ENCODE measurements around the gene DDAH2.

DDAH2 gene, protein sequence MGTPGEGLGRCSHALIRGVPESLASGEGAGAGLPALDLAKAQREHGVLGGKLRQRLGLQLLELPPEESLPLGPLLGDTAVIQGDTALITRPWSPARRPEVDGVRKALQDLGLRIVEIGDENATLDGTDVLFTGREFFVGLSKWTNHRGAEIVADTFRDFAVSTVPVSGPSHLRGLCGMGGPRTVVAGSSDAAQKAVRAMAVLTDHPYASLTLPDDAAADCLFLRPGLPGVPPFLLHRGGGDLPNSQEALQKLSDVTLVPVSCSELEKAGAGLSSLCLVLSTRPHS

DNA sequence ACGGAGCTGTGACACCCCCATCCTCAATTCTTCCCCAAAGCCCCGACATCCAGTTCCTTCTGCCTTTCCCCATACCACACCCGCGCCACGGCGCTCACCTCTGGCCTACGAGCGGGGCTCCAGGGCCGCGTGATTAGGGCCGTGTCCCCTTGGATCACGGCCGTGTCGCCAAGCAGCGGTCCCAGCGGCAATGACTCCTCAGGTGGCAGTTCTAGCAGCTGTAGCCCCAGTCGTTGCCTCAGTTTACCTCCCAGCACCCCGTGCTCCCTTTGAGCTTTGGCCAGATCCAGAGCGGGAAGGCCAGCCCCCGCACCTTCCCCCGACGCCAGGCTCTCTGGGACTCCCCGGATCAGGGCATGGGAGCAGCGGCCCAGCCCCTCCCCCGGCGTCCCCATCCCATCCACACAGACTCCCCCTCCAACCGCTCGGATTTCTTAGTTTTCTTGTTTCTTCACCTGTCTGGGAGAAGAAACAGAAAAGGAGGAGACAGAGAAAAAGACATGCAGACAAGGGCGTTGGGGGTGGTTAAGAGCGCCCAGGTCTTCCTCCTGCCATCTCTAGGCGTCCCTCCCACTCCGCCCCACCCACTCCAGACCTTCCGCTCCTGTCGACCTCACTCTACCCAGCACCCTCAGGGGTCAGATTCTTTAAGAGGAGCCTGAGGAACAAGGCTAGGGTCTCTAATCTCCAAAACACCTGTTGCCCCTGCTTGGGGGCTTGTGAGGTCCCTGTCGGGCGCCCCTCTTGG is at the start of gene DDAH2:
Gene DDAH2 (minus strand): TSS at position 533 of the 748 bp plus-strand sequence. CDS start 138 bp downstream, at position 395.
- Histone ChIP-seq H3K9ac (ENCODE audit: low read length) (peak within 1 kb of the TSS; percentile 76), H3K27ac (ENCODE audit: low read depth, low read length) (peak within 1 kb of the TSS; percentile 97), H3K27me3 (ENCODE audit: control insufficient read depth, insufficient read depth, low read length) (no peaks in the 10 kb centered on the region), H3K36me3 (ENCODE audit: control insufficient read depth, insufficient read depth, low read length) (peaks cover 36% of the 10 kb centered on the region), H3K4me1 (ENCODE audit: control insufficient read depth, insufficient read depth, low read length) (peaks cover 6% of the 10 kb centered on the region), H3K4me3 (ENCODE audit: low read length) (peak within 1 kb of the TSS; percentile 82)

DNA sequence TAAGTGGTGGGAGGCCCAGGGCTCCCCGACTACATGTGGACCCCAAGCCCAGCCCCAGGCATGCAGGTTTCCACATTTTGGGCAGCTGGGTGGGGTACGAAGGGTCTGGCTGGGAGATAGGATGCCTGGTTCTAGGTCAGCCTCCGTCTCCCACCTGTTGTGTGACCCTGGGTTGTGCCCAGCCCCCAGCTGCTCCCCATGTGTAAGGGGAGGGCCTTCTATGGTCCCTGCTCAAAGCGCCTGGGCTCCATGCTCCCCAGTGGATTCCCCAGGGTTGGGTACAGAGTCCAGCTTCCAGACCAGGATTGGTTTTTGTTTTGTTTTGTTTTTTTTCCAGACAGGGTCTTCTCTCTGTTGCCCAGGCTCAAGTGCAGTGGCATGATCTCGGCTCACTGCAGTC is 49.1 kb upstream of the DDAH2 start:
- Histone ChIP-seq H3K4me1 (ENCODE audit: control insufficient read depth, insufficient read depth, low read length) (no peaks in the 10 kb centered on the region), H3K36me3 (ENCODE audit: control insufficient read depth, insufficient read depth, low read length) (peaks cover 24% of the 10 kb centered on the region), H3K27ac (ENCODE audit: low read depth, low read length) (no peak overlapping the region)

DNA sequence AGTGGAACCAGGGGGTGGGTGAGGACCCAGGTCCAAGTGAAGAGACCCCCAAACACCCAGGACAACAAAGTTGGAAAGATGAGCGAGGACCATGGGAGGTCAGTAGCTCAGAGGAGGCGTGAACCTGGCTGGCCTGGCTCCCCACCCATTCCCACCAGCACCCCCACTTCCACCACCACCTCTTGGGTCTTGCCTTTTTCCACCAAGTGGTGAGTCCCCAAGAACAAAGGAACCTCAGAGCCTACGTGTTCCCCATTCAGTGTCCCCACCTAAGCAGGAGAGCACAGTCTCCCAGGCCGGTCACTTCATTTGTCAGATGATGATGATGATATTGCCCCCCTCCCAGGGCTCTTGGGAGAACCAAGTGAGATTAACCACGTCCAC is 48.6 kb upstream of the DDAH2 start:
- H3K36me3 ChIP-seq (ENCODE audit: control insufficient read depth, insufficient read depth, low read length) = peaks cover 19% of the 10 kb centered on the region
- H3K9ac ChIP-seq (ENCODE audit: low read length) = no peak overlapping the region
- H3K27ac ChIP-seq (ENCODE audit: low read depth, low read length) = no peak overlapping the region
- H3K4me1 ChIP-seq (ENCODE audit: control insufficient read depth, insufficient read depth, low read length) = no peaks in the 10 kb centered on the region
- H3K4me3 ChIP-seq (ENCODE audit: low read length) = no peak overlapping the region
- no peaks in the 10 kb centered on the region for H3K27me3 ChIP-seq (ENCODE audit: control insufficient read depth, insufficient read depth, low read length)

More for the DNA sequence above, 49.1 kb upstream of the DDAH2 start:
- Histone ChIP-seq H3K9ac (ENCODE audit: low read length) (no peak overlapping the region), H3K4me3 (ENCODE audit: low read length) (no peak overlapping the region), H3K27me3 (ENCODE audit: control insufficient read depth, insufficient read depth, low read length) (no peaks in the 10 kb centered on the region)

DNA sequence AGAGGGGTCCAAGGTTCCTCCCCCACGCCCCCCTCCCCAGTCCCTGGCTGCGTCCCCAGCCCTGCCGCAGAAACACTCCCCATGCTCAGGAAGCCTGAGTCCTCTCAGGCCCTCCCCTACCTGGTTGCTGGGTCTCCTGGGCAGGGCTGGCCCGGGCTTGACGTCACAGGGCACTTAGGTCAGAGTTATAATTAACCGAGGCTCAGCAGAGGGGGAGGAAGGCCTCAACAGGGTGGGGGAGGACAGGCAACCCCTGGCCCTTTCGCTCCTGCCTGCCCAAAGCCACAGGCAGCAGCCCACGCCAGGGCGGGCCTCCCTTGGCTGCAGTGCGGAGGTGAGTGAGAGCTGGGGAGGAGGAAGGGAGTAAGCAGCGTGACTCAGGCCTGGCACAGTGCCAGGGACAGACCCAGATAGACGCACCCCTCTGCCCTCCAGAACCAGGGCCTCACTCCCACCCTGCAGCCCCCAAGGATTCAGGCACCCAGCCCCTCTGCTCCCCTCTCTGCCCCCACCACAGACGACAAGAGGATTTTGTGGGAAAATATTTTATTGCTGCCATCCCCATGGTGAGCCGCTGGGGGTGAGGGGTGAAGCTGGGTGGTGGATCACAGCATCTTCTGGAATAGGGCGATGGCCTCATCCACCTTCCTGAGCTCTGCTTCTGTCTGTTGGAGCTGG is 48.0 kb upstream of the DDAH2 start, which contains the start of gene VWA7:
Gene VWA7 (minus strand): TSS at position 340 of the 678 bp plus-strand sequence. CDS start 549 bp downstream, outside the sequence.
- Histone ChIP-seq H3K4me1 (ENCODE audit: control insufficient read depth, insufficient read depth, low read length) (no peaks in the 10 kb centered on the region), H3K27me3 (ENCODE audit: control insufficient read depth, insufficient read depth, low read length) (no peaks in the 10 kb centered on the region), H3K36me3 (ENCODE audit: control insufficient read depth, insufficient read depth, low read length) (peaks cover 15% of the 10 kb centered on the region), H3K27ac (ENCODE audit: low read depth, low read length) (no peak within 1 kb of the TSS), H3K4me3 (ENCODE audit: low read length) (no peak within 1 kb of the TSS), H3K9ac (ENCODE audit: low read length) (no peak within 1 kb of the TSS)

DNA sequence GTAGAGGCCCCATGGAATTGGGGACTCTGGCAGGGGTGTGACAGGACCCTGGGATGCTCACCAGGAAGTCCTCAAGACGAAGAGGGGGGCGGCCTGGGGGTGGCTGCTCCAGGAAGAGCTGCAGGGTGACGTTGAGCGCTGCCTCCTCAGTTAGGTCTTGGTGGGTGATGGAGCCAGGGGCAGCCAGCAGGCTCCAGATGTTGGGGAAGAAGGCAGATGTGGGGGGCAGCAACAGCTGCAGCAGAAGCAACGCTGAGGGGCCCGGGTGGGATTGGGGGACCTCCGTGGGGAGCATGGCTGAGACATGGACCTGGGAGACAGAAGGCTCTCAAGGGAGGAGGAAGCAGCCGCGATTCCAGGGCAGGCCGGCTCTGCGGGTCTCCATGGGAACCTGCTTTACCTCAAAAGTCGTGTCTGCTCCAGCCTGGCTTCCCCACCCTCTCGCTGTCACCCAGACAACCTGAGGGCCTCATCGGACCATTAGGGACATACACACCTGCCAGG is 47.4 kb upstream of the DDAH2 start:
- Histone ChIP-seq H3K4me3 (ENCODE audit: low read length) (no peak overlapping the region), H3K36me3 (ENCODE audit: control insufficient read depth, insufficient read depth, low read length) (peaks cover 13% of the 10 kb centered on the region), H3K4me1 (ENCODE audit: control insufficient read depth, insufficient read depth, low read length) (no peaks in the 10 kb centered on the region), H3K27ac (ENCODE audit: low read depth, low read length) (no peak overlapping the region), H3K9ac (ENCODE audit: low read length) (no peak overlapping the region), H3K27me3 (ENCODE audit: control insufficient read depth, insufficient read depth, low read length) (no peaks in the 10 kb centered on the region)

DNA sequence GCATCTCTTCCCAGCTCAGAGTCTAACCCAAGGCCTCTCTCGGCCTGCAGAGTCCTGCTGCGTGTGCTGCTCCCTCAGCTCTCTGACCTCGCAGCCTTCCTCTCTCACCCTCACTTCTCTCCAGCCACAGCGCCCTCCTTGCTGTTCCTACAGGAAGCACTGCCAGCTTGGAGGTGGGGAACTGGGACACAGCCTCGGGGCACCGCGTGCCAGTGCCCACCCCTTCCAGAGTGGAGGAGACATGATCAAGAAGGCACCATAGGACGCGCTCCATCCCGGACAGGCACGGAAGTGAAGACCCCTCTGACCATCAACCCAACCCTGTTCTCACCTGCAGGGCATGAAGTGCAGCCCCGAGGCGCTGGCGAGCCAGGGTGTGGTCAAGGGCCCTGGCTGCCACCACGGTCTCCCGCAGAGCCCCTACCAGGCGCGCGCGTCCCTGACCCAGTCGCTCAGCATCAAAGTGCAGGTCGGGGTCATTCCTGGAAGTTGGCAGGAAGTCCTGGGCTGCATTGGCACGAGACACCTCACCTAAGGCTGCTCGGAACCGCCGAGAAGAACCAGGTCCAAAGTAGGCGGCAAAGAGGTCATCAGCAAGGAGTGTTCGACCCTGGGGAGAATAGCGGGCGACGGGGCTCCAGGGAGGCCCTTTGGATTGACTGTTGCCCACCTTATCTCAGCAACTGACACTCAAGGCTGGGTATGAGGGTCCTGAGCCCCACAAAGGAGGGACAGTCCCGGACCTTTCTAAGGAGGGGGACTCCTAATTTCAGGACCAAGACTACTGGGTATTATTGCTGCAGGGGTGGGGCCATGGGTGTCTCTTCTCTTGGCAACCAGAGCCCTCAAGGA is 46.8 kb upstream of the DDAH2 start:
- Histone ChIP-seq H3K4me3 (ENCODE audit: low read length) (no peak overlapping the region), H3K27me3 (ENCODE audit: control insufficient read depth, insufficient read depth, low read length) (no peaks in the 10 kb centered on the region), H3K4me1 (ENCODE audit: control insufficient read depth, insufficient read depth, low read length) (no peaks in the 10 kb centered on the region), H3K36me3 (ENCODE audit: control insufficient read depth, insufficient read depth, low read length) (peaks cover 8% of the 10 kb centered on the region), H3K27ac (ENCODE audit: low read depth, low read length) (no peak overlapping the region), H3K9ac (ENCODE audit: low read length) (no peak overlapping the region)

DNA sequence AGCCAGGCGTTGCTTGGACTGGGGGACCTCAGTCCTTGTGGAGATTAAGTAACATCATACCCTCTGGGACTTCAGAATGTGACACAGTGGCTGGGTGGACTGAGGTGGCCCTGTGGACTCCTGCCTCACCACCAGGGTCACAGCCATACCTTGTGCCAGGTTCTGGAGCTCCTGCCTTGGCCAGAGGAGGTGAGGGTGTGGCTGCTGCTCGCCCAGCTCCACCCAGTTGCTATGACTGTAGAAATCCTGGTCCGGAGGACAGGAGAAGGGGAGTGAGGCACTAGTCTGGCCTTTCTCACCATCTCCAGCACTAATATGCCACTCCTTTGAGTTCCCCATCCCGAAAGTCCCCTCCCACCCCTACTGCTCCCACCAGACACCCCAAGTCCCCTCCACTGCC is 46.1 kb upstream of the DDAH2 start:
- peaks cover 3% of the 10 kb centered on the region for H3K36me3 ChIP-seq (ENCODE audit: control insufficient read depth, insufficient read depth, low read length)
- no peak overlapping the region for H3K27ac ChIP-seq (ENCODE audit: low read depth, low read length)
- no peaks in the 10 kb centered on the region for H3K27me3 ChIP-seq (ENCODE audit: control insufficient read depth, insufficient read depth, low read length)
- H3K9ac ChIP-seq (ENCODE audit: low read length) = no peak overlapping the region
- H3K4me3 ChIP-seq (ENCODE audit: low read length) = no peak overlapping the region
- no peaks in the 10 kb centered on the region for H3K4me1 ChIP-seq (ENCODE audit: control insufficient read depth, insufficient read depth, low read length)

DNA sequence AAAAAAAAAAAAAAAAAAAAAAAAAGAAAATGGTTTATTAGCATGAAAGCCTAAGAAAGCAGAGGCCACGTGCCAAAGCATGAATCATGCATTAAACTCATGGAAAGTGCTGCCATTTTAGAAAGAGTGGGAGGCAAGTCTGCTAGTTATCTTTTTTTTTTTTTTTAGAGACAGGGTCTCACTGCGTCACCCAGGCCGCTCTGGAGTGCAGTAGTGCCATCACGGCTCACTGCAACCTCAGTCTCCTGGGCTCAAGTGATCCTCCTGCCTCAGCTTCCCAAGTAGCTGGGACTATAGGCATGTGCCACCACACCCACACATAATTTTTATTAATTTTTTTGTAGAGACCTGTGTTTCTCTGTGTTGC is 42.9 kb upstream of the DDAH2 start:
- Histone ChIP-seq H3K9ac (ENCODE audit: low read length) (no peak overlapping the region), H3K36me3 (ENCODE audit: control insufficient read depth, insufficient read depth, low read length) (no peaks in the 10 kb centered on the region), H3K27ac (ENCODE audit: low read depth, low read length) (no peak overlapping the region), H3K27me3 (ENCODE audit: control insufficient read depth, insufficient read depth, low read length) (no peaks in the 10 kb centered on the region), H3K4me1 (ENCODE audit: control insufficient read depth, insufficient read depth, low read length) (no peaks in the 10 kb centered on the region), H3K4me3 (ENCODE audit: low read length) (no peak overlapping the region)

DNA sequence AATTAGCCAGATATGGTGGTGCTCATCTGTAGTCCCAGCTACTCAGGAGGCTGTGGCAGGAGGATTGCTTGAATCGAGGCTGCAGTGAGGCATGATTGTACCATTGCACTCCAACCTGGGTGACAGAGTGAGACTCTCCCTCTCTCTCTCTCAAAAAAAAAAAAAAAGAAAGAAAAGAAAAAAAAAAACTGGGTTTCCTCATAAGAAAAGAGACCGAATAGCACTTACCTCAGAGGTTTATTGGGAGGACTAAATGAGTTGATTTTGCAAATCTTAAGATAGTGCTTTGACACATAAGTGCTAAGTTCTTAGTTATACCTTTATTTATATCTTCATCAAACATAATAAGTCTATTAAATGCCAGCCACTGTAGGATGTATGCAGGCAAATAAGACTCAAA is 41.8 kb upstream of the DDAH2 start:
- H3K9ac ChIP-seq (ENCODE audit: low read length) = no peak overlapping the region
- no peaks in the 10 kb centered on the region for H3K27me3 ChIP-seq (ENCODE audit: control insufficient read depth, insufficient read depth, low read length)
- H3K36me3 ChIP-seq (ENCODE audit: control insufficient read depth, insufficient read depth, low read length) = no peaks in the 10 kb centered on the region
- no peaks in the 10 kb centered on the region for H3K4me1 ChIP-seq (ENCODE audit: control insufficient read depth, insufficient read depth, low read length)
- no peak overlapping the region for H3K27ac ChIP-seq (ENCODE audit: low read depth, low read length)
- no peak overlapping the region for H3K4me3 ChIP-seq (ENCODE audit: low read length)

DNA sequence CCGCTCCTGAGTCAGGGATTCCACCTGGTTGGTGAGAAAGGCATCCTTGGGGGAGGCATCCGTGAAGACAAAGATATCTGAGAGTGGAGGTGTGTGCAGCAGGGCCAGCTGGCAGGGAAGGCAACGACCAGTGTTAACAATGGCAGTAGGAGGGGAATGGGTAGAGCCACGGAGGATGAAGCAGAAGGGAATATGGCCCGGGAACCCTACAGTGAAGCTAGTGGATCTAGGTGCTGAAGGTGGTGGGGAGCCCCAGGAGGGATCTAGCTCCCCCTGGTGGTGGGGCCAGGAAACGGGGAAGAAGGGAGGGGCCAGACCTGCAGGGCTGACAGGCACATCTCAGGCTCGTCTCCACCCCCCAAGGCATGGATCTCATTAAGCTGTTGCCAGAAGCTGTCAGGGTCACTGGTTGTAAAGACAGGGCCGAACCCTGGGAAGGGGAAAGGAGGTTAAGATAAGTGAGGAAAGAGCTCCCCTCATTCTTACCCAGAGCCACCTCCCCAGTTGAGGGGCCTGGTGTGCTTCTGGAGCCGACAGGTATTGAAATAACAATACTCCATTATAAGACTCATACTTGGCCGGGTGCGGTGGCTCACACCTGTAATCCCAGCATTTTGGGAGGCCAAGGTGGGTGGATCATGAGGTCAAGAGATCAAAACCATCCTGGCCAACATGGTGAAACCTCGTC is 40.7 kb upstream of the DDAH2 start:
- no peaks in the 10 kb centered on the region for H3K27me3 ChIP-seq (ENCODE audit: control insufficient read depth, insufficient read depth, low read length)
- H3K36me3 ChIP-seq (ENCODE audit: control insufficient read depth, insufficient read depth, low read length) = no peaks in the 10 kb centered on the region
- no peaks in the 10 kb centered on the region for H3K4me1 ChIP-seq (ENCODE audit: control insufficient read depth, insufficient read depth, low read length)
- no peak overlapping the region for H3K4me3 ChIP-seq (ENCODE audit: low read length)
- no peak overlapping the region for H3K9ac ChIP-seq (ENCODE audit: low read length)
- H3K27ac ChIP-seq (ENCODE audit: low read depth, low read length) = no peak overlapping the region

DNA sequence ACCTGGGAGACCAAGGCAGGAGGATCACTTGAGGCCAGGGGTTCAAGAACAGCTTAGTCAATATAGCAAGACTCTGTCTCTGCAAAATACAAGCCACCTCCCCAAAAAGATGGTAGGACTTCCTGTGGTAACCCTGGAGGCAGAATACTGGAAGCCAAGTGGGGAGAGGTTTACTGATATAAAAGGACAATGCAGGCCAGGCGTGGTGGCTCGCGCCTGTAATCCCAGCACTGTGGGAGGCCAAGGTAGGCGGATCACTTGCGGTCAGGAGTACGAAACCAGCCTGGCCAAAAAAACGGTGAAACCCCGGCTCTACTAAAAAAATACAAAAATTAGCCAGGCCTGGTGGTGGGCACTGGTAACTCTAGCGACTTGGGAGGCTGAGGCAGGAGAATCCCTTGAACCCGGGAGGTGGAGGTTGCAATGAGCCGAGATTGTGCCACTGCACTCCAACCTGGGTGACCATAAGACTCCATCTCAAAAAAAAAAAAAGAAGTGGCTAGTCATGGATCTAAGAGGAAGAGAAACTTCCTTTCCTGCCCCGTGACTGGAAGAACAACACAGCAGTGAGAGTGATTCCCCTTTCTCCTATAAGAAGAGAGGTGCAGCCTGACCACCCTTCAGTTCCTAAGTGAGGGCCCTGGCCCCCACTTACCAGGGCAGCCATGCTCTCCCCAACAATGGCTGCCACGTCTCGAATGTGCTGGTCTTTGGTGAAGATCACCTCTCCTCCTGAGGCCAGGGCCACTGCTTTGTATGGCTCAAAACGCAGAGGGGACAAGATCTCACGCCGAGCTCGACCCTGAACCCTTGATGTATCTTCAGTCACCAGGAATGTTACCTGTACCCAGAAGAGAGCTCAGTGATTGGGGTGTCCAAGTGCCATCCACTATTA is 39.5 kb upstream of the DDAH2 start:
- H3K36me3 ChIP-seq (ENCODE audit: control insufficient read depth, insufficient read depth, low read length) = no peaks in the 10 kb centered on the region
- H3K4me1 ChIP-seq (ENCODE audit: control insufficient read depth, insufficient read depth, low read length) = no peaks in the 10 kb centered on the region

More for the DNA sequence above, 39.5 kb upstream of the DDAH2 start:
- Histone ChIP-seq H3K4me3 (ENCODE audit: low read length) (no peak overlapping the region), H3K27me3 (ENCODE audit: control insufficient read depth, insufficient read depth, low read length) (no peaks in the 10 kb centered on the region), H3K27ac (ENCODE audit: low read depth, low read length) (no peak overlapping the region), H3K9ac (ENCODE audit: low read length) (no peak overlapping the region)

All from rectal smooth muscle tissue (tissue), 1 donor.